ENCODE measurements around the gene VSIG8. TPM values are rescaled to one million over a fixed set of nuclear protein-coding genes. Genes with fewer than 3 reads are reported as not detected.

Gene VSIG8
- total RNA-seq, 1 donor, result not detected

DNA sequence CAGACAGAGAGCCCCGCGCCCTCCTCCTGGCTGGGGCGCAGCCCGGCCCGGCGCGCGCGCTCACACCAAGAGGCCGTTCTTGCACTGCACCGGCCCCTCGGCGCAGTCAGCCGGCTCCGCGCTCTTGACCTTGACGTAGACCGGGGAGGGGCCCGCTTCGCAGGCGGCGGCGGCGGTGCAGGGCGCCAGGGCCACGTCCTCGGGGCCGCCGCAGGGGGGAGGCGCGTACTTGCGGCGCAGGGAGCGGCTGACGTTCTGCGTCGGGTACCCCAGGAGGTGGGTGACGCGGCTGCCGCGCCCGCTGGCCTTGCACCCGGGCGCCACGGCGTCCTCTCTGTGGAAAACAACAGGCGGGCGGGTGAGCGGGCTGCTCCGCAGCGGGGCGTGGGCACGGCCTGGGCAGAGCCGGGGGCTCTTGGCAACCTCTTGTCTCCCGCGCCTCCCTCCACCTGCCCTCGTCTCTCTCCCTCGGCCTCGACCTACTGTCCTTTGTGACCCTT lies 7.7 kb downstream of the VSIG8 start:
- peak overlapping the region; percentile 69 for H3K4me3 ChIP-seq (ENCODE audit: low read depth, low read length)
- TF ChIP-seq, protein P1, sequence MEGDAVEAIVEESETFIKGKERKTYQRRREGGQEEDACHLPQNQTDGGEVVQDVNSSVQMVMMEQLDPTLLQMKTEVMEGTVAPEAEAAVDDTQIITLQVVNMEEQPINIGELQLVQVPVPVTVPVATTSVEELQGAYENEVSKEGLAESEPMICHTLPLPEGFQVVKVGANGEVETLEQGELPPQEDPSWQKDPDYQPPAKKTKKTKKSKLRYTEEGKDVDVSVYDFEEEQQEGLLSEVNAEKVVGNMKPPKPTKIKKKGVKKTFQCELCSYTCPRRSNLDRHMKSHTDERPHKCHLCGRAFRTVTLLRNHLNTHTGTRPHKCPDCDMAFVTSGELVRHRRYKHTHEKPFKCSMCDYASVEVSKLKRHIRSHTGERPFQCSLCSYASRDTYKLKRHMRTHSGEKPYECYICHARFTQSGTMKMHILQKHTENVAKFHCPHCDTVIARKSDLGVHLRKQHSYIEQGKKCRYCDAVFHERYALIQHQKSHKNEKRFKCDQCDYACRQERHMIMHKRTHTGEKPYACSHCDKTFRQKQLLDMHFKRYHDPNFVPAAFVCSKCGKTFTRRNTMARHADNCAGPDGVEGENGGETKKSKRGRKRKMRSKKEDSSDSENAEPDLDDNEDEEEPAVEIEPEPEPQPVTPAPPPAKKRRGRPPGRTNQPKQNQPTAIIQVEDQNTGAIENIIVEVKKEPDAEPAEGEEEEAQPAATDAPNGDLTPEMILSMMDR (IDR thresholded peaks at IDR 0.05; ENCODE audit: insufficient read depth, low read length), result no peak
- DNase-seq (ENCODE audit: low read depth), result peak; percentile 76

DNA sequence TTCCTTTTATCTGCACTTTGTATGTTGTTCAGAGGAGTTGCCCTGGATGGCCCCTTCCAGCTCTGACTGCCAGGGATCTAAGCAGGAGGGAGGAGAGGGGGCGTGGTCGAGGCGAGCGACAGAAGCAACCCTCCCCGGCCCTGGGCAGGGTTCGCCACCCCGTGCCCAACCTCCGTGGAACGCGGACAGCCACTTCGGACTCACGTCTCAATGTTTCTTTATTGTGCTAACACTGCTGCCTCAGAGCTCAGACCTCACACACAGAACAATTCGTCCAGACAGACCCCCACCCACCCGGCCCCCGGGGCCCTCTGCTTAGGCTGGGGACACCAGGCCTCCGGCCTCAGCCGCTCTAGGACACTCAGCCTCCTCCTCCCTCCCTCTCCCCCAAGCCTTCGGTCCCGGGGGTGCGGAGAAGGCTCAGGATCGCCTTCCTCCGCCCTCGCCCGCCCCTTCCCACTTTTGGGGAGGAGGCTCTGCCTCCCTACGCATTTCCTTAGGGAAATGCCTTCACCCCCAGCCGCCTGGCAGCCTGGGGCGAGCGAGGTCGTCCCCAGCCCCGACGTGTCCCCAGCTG lies 8.3 kb downstream of the VSIG8 start:
- H3K4me3 ChIP-seq (ENCODE audit: low read depth, low read length), result peak overlapping the region; percentile 69
- TF ChIP-seq, protein P1 (IDR thresholded peaks at IDR 0.05; ENCODE audit: insufficient read depth, low read length), result no peak
- peak; percentile 47 for DNase-seq (ENCODE audit: low read depth)

DNA sequence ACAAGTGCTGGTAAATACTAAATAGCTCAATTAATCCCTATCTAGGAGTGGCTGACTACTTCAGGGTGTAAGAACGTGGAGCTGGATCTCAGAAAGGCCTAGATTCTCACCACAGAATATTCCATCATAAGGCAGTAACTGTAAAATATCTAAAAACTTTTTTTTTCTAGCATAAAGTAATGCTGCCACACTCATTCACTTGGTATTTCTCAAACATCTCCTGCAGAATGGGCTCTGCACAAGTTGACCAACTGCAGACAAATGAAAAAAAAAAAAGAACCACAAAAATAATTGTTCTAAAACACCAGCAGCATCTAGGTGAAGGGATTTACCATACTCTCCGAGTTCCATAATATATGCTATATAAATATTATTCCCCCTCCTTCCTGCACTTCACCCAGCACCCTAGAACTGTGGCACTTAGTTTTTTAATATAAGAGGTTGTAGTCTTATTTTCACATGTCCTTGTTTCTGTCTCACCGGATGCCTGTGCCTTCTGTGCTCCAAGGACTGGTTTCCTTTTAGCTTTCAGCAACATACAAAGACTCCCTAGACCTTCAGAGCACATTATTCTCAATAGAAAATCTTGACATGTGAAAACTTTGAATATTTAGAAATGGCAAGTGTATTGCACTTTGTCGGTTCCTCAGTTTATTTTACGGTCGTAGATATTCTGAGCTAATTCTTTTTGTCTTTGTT lies 8.9 kb downstream of the VSIG8 start:
- peak; percentile 35 for DNase-seq (ENCODE audit: low read depth)
- H3K4me3 ChIP-seq (ENCODE audit: low read depth, low read length), result peak overlapping the region; percentile 69
- TF ChIP-seq, protein P1 (IDR thresholded peaks at IDR 0.05; ENCODE audit: insufficient read depth, low read length), result no peak

DNA sequence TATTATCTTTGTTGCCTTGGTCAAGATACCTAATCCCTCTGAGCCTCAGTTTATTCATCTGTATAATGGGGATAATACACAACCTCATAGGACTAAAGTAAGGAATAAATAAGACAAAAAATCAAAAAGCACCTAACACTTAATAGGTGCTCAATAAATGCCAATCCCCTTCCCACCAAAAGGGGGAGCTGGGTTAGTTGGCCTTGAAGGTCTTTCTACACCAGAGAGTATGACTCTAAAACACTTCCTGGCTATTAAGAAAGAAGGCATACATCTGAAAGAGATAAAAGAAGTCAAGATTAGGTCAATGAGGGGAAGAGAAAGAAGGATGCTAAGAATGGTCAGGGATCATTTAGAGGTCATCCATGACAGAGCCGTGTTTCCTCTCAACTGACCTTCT lies 11.1 kb downstream of the VSIG8 start:
- DNase-seq (ENCODE audit: low read depth), result no peak
- TF ChIP-seq, protein P1 (IDR thresholded peaks at IDR 0.05; ENCODE audit: insufficient read depth, low read length), result no peak
- H3K4me3 ChIP-seq (ENCODE audit: low read depth, low read length), result no peak overlapping the region

DNA sequence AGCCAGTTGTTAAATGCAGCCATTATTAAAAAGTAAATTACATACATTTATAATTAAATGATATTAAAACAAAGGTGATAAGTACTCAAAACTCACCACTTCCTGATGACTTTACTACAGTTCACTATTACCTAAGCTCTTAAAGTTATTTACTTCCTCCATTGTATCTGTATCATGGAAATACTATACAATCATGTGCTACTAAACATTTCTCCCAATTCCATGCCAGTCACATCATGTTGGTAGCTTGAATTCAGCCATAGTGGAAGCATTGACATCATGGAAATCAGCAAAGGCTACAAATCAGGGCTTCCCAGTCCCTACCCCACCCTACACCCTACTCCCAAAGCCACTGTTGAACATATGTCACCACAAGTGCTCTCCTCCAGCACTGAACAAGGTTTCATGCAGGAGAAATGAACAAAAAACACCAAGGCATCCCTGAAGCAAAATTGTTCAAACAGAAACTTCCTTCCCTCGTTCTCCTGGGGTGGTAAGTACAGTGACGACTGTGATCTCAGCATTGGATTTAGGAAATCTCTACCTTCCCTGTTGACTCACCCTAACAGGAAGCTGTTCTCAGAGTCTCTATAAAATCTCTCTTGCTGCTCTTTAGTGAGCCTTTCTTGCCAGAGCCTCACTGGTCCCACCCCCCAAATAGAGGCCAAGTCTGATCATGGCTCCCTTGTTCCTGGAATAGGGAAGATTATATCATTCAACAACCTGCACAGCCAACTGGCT lies 12.7 kb downstream of the VSIG8 start:
- TF ChIP-seq, protein P1 (IDR thresholded peaks at IDR 0.05; ENCODE audit: insufficient read depth, low read length), result no peak
- H3K4me3 ChIP-seq (ENCODE audit: low read depth, low read length), result no peak overlapping the region
- DNase-seq (ENCODE audit: low read depth), result peak; percentile 28

DNA sequence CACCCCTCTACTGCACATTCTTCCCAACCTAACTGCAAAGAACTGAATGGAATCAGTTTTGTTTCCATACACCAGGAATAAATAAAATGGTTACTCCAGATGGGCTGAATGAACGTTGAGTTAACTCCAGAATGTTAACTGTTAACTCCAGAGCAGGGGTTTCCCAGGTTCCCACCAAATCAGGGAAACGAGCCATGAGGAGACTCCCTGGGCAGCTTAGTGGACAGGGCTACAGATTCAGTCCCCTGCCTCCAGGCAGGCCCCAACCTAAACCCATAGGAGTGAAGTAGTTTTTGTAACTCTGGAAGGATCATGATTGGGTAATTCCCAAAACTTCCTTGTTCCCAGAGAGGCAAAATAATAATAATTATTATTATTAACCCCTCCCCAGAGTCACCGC lies 14.1 kb downstream of the VSIG8 start:
- DNase-seq (ENCODE audit: low read depth), result no peak
- TF ChIP-seq, protein P1 (IDR thresholded peaks at IDR 0.05; ENCODE audit: insufficient read depth, low read length), result no peak
- H3K4me3 ChIP-seq (ENCODE audit: low read depth, low read length), result no peak overlapping the region
